Activated naive CD8-positive, alpha-beta T cell treated with anti-CD3 and anti-CD28 coated beads, Interleukin-2, amount 50 U/mL, for 24 hours (primary cell): ENCODE results near the gene C18orf54.
"Not testable (repeated sequence)": the region's sequence is repeated elsewhere in the genome, so short reads cannot be mapped to it uniquely, and the experiment has no call there.

ENCODE experiments used
- ATAC-seq: fragments of 150-1000 bp; cut with Tn5 transposase; one replicate; pipeline ENCODE4 v1.10.0; 2021
- DNase-seq: peaks from one replicate; pipeline ENCODE4 v3.0.0; 2021
- H3K27ac Mint-ChIP-seq: one replicate; pipeline ENCODE4 v1.8.0; 2021; ENCODE audit warnings: mild to moderate bottlenecking, mixed read lengths
- H3K27me3 Mint-ChIP-seq: one replicate; pipeline ENCODE4 v1.8.0; 2021; ENCODE audit warnings: mixed read lengths
- H3K36me3 Mint-ChIP-seq: one replicate; pipeline ENCODE4 v1.8.0; 2021; ENCODE audit warnings: low read depth, mixed read lengths
- H3K4me1 Mint-ChIP-seq: one replicate; pipeline ENCODE4 v1.8.0; 2021; ENCODE audit warnings: mixed read lengths
- H3K4me3 Mint-ChIP-seq: one replicate; pipeline ENCODE4 v1.8.0; 2021; ENCODE audit warnings: mild to moderate bottlenecking, moderate library complexity, mixed read lengths
- H3K9me3 Mint-ChIP-seq: one replicate; pipeline ENCODE4 v1.8.0; 2021; ENCODE audit warnings: mixed read lengths

Gene C18orf54

GRCh38 chr18:54357660-54358494, at the start of gene C18orf54, which contains the start of gene STARD6:
C18orf54 (plus strand) TSS chr18:54357906; CDS start chr18:54360573, 2,667 bp downstream.
STARD6 (minus strand) TSS chr18:54357858; CDS start chr18:54354573, 3,285 bp downstream.
- DNase-seq = peak; percentile 89
- peak; percentile 96 for ATAC-seq

GRCh38 chr18:54309564-54309963, 48.1 kb upstream of the C18orf54 start:
- not testable (repeated sequence) for H3K27me3 Mint-ChIP-seq, ATAC-seq, H3K36me3 Mint-ChIP-seq, H3K4me3 Mint-ChIP-seq, H3K4me1 Mint-ChIP-seq, H3K9me3 Mint-ChIP-seq, DNase-seq, H3K27ac Mint-ChIP-seq

More at GRCh38 chr18:54357660-54358494, at the start of gene C18orf54, which contains the start of gene STARD6:
- Mint-ChIP-seq H3K4me1 (peaks cover 21% of the 10 kb centered on the region), H3K9me3 (no peaks in the 10 kb centered on the region), H3K27me3 (no peaks in the 10 kb centered on the region), H3K4me3 (peak within 1 kb of the TSS; percentile 99), H3K36me3 (peaks cover 14% of the 10 kb centered on the region), H3K27ac (peak within 1 kb of the TSS; percentile 97)

GRCh38 chr18:54316071-54316820, 41.5 kb upstream of the C18orf54 start:
- Mint-ChIP-seq H3K36me3 (no peaks in the 10 kb centered on the region), H3K27ac (no peak overlapping the region), H3K9me3 (no peaks in the 10 kb centered on the region), H3K27me3 (peaks cover 4% of the 10 kb centered on the region), H3K4me1 (no peaks in the 10 kb centered on the region), H3K4me3 (no peak overlapping the region)
- DNase-seq = no peak
- ATAC-seq = no peak

GRCh38 chr18:54323561-54323960, 34.1 kb upstream of the C18orf54 start:
- ATAC-seq (no peak), DNase-seq (no peak)
- Mint-ChIP-seq H3K36me3 (no peaks in the 10 kb centered on the region), H3K4me1 (no peaks in the 10 kb centered on the region), H3K4me3 (no peak overlapping the region), H3K9me3 (no peaks in the 10 kb centered on the region), H3K27ac (no peak overlapping the region), H3K27me3 (no peaks in the 10 kb centered on the region)

- Mint-ChIP-seq H3K36me3 (no peaks in the 10 kb centered on the region), H3K4me3 (no peak overlapping the region), H3K9me3 (no peaks in the 10 kb centered on the region), H3K27ac (no peak overlapping the region), H3K4me1 (no peaks in the 10 kb centered on the region), H3K27me3 (no peaks in the 10 kb centered on the region)
- ATAC-seq = no peak
- no peak for DNase-seq
These were observed 33.7 kb upstream of the C18orf54 start for GRCh38 chr18:54323970-54324369.

- Mint-ChIP-seq H3K9me3 (no peaks in the 10 kb centered on the region), H3K36me3 (no peaks in the 10 kb centered on the region), H3K4me1 (no peaks in the 10 kb centered on the region), H3K27ac (no peak overlapping the region), H3K27me3 (no peaks in the 10 kb centered on the region), H3K4me3 (no peak overlapping the region)
- ATAC-seq = no peak
- no peak for DNase-seq
These were observed 29.9 kb upstream of the C18orf54 start for GRCh38 chr18:54327818-54328217.

GRCh38 chr18:54329787-54330186, 27.9 kb upstream of the C18orf54 start:
- Mint-ChIP-seq H3K36me3 (no peaks in the 10 kb centered on the region), H3K27me3 (no peaks in the 10 kb centered on the region), H3K27ac (no peak overlapping the region), H3K9me3 (no peaks in the 10 kb centered on the region), H3K4me3 (no peak overlapping the region), H3K4me1 (no peaks in the 10 kb centered on the region)
- no peak for DNase-seq
- ATAC-seq = no peak

GRCh38 chr18:54330768-54331548, 26.7 kb upstream of the C18orf54 start:
- no peak for ATAC-seq
- H3K27ac Mint-ChIP-seq = no peak overlapping the region
- DNase-seq = no peak
- no peaks in the 10 kb centered on the region for H3K36me3 Mint-ChIP-seq
- H3K9me3 Mint-ChIP-seq = no peaks in the 10 kb centered on the region
- H3K4me3 Mint-ChIP-seq = no peak overlapping the region
- H3K4me1 Mint-ChIP-seq = no peaks in the 10 kb centered on the region
- no peaks in the 10 kb centered on the region for H3K27me3 Mint-ChIP-seq

- DNase-seq (no peak), ATAC-seq (no peak)
- Mint-ChIP-seq H3K27ac (no peak overlapping the region), H3K4me3 (no peak overlapping the region), H3K27me3 (peaks cover 3% of the 10 kb centered on the region), H3K36me3 (no peaks in the 10 kb centered on the region), H3K4me1 (no peaks in the 10 kb centered on the region), H3K9me3 (no peaks in the 10 kb centered on the region)
These were observed 22.0 kb upstream of the C18orf54 start for GRCh38 chr18:54335638-54336173.

- Mint-ChIP-seq H3K9me3 (peaks cover 4% of the 10 kb centered on the region), H3K4me1 (no peaks in the 10 kb centered on the region), H3K27ac (no peak overlapping the region), H3K36me3 (no peaks in the 10 kb centered on the region), H3K4me3 (no peak overlapping the region), H3K27me3 (peaks cover 3% of the 10 kb centered on the region)
- DNase-seq (no peak), ATAC-seq (no peak)
These were observed 19.5 kb upstream of the C18orf54 start for GRCh38 chr18:54338230-54338629.

GRCh38 chr18:54351186-54351585, 6.5 kb upstream of the C18orf54 start:
- Mint-ChIP-seq H3K4me3 (no peak overlapping the region), H3K27me3 (peaks cover 10% of the 10 kb centered on the region), H3K36me3 (peaks cover 2% of the 10 kb centered on the region), H3K27ac (no peak overlapping the region), H3K9me3 (no peaks in the 10 kb centered on the region), H3K4me1 (no peaks in the 10 kb centered on the region)
- no peak for ATAC-seq
- DNase-seq = no peak

GRCh38 chr18:54357082-54357659, 535 bp upstream of the C18orf54 start:
- DNase-seq = no peak
- Mint-ChIP-seq H3K27ac (peak overlapping the region; percentile 97), H3K27me3 (peaks cover 2% of the 10 kb centered on the region), H3K4me1 (peaks cover 21% of the 10 kb centered on the region), H3K36me3 (peaks cover 12% of the 10 kb centered on the region), H3K9me3 (no peaks in the 10 kb centered on the region), H3K4me3 (peak overlapping the region; percentile 99)
- ATAC-seq = peak; percentile 55

GRCh38 chr18:54358495-54359040, 862 bp downstream of the C18orf54 start:
- ATAC-seq (peak; percentile 1), DNase-seq (no peak)
- Mint-ChIP-seq H3K4me3 (peak overlapping the region; percentile 99), H3K4me1 (peaks cover 21% of the 10 kb centered on the region), H3K9me3 (no peaks in the 10 kb centered on the region), H3K27ac (peak overlapping the region; percentile 97), H3K36me3 (peaks cover 14% of the 10 kb centered on the region), H3K27me3 (no peaks in the 10 kb centered on the region)
